ENCODE data around the gene B4GALNT2. TPM values are rescaled to one million over a fixed set of nuclear protein-coding genes. Genes with fewer than 3 reads are reported as not detected.

B4GALNT2 gene
- total RNA-seq, 1 donor from 2014 or later, result 1.2 TPM

DNA sequence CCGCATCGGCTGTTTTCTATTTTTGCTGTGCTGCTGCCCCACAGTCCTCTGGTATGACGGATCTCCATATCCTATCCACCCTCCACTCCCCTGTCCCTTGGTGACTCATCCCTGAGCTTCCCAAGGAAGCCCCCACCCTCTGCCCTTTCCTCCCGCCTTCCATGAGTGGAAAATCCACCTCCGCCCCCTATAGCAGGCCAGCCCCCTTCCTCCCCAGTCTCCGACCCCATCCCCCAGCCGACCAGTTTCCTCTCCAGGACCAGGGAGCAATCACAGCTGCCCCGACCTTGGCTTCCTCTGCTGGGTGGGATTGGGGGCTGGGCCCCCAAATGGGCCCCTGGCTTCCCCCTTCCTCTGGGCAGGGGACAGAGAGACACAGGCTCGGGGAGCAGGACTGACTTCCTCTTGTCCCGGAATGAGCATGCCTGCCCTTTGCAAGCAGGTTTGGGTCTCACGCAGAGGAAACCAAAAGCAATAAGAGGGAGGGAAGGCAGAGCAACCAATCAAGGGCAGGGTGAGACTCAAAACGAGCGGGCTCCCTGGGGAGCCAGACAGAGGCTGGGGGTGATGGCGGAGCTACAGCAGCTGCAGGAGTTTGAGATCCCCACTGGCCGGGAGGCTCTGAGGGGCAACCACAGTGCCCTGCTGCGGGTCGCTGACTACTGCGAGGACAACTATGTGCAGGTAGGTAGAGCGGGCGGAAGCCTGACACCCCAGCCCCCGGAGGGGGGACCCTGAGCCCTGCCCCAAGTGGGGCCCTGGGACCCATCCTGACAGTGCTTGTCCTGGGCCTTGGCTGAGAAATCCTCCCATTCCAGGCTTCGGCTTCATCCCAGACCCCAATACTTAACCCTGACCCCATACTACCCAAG, 77.8 kb downstream of the B4GALNT2 start, which contains the start of the genes ABI3 and GNGT2:
Gene ABI3 (plus strand): TSS at position 550 of the 872 bp plus-strand sequence. CDS start 18 bp downstream, at position 568.
Gene GNGT2 (minus strand): TSS at position 417 of the 872 bp plus-strand sequence. CDS start 3,152 bp downstream, outside the sequence.
- peak; percentile 58 for DNase-seq (ENCODE audit: low spot score)

DNA sequence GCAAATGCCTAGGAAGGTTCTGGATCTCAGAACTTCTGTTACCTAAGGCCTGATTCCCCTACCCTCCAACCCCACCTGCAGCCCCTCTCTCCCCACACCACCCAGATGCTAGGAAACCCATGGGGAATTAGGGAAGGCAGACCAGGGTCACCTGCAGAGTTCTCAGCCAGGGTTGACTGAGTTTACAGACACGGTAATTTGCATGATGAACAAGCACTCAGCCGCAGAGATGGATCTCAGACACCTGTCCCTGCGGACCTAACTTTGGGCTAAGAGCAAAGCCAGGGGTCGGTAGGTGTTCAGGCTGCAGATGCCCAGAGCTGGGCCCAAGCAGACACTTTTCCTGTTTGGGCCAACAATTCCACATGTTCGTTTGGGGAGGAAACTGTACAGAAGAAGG, 80.8 kb downstream of the B4GALNT2 start:
- no peak for DNase-seq (ENCODE audit: low spot score)

DNA sequence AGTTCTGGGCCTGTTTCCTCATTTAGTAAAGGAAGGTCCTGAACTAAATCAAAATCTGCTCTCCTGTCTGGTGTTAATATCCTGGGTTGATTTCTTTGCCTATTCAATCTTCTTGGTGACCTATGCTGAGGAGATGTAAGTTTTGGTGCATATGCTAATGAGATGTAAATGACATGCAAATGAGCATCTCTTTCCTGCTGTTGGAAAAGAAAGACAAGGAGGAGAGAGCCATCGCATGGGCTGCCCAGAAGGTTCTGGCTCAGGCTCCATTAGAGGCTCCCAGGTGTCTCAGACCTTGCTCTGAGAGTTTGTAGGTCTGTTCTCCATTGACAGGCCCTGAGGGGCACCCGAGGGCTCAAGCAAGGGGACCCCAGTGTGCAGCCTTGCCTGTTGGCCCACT, 81.3 kb downstream of the B4GALNT2 start:
- no peak for DNase-seq (ENCODE audit: low spot score)

DNA sequence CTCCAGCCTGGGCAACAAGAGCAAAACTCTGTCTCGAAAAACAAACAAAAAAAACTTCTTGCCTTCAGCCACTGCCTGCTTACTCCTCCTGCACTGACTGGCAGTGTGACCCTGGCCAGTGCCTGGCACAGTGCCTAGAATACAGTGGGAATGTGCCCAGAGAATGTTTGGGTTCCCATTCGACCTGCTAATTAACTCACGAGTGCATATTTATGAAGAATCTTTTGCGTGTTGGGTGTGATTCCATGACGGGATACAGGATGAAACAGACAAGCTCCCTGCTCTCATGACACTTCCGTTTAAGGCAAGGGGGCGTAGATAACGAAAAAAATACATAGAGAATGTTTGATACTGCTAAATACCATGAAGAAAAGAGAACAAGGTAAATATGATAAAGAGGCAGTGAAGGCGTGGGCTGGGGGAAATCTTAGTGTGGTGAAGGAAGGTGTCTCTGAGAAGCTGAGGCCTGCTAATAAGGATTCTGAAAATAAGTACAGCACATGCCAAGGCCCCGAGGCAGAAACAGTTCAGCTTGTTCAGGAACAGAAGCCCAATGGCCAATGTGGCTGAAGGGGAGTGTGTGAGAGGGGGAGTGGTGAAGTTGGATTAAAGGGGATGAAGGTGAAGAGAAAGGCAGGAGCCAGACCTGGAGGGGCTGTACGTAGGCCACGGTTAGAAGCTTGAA, 82.2 kb downstream of the B4GALNT2 start:
- no peak for DNase-seq (ENCODE audit: low spot score)

DNA sequence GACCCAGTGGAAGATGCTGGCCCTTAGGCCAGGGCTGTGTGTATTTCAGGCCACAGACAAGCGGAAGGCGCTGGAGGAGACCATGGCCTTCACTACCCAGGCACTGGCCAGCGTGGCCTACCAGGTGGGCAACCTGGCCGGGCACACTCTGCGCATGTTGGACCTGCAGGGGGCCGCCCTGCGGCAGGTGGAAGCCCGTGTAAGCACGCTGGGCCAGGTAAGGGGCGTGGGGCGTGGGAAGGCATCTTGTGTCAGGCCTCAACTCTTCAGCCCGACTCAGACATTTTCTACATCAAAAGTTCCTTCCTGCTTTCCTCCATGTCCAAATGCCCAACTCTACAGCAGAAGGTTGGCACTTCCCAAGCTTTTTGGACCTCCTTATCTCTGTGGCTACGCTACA, 83.9 kb downstream of the B4GALNT2 start:
- DNase-seq (ENCODE audit: low spot score), result no peak

DNA sequence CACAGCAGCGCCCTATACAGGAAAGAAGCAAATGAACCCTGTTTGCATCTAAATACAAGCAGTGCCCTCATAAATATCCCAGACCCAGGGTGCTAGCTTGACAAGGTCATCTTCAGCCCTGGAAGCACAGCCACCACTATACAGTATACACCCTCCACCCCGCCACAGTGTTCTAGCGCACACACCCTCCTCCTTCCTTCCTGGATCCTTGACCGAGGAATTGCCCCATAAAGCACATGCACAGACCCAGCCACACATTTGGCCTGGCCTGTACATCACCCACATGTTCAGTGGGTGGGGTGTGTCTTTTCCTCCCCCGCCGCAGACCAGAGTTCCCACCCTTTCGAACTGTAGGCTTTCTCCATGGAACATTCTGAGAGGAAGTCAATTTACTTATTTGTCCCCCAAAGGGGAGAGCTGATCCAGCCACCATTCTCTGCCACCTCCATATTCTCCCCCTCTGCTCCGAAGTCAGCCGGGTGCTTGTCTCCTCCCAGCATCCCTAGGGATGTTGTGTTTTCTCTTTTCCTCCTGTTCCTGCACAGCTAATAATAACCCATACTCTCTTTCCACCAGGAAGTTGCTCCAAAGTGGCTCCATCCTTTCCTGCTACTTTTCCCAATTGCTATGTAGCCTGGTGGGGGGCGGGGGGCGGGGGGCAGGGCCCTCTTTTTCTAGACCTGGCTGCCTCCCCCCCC, 84.5 kb downstream of the B4GALNT2 start:
- no peak for DNase-seq (ENCODE audit: low spot score)

DNA sequence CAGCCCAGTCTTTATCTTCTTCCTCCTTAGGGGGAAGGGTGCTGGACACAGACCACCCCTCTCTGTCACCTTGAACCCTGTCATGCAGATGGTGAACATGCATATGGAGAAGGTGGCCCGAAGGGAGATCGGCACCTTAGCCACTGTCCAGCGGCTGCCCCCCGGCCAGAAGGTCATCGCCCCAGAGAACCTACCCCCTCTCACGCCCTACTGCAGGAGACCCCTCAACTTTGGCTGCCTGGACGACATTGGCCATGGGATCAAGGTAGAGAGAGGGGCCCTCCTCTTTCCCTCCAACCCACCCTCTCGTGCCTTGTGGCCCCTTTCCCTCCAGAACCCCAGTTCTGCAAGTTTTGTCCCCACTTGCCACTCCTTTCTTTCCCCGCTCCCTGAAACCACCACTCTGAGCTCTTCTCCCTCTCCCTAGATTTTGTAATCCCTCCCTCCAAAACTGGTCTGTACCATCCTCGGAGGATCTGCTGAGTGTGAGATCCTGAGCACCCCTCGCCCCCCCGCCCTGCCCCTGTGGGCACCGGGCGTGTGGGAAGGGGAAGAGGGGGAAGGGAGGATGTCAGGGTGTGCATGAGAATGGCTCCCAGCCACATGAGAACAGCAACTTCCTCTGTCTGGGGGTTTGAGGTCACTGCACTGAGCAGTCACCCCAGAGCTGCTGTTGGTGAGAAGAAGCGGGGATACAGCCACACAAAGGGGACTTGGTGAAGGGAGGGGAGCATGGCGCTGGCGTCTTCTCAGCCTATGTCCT, 85.3 kb downstream of the B4GALNT2 start:
- peak; percentile 41 for DNase-seq (ENCODE audit: low spot score)

DNA sequence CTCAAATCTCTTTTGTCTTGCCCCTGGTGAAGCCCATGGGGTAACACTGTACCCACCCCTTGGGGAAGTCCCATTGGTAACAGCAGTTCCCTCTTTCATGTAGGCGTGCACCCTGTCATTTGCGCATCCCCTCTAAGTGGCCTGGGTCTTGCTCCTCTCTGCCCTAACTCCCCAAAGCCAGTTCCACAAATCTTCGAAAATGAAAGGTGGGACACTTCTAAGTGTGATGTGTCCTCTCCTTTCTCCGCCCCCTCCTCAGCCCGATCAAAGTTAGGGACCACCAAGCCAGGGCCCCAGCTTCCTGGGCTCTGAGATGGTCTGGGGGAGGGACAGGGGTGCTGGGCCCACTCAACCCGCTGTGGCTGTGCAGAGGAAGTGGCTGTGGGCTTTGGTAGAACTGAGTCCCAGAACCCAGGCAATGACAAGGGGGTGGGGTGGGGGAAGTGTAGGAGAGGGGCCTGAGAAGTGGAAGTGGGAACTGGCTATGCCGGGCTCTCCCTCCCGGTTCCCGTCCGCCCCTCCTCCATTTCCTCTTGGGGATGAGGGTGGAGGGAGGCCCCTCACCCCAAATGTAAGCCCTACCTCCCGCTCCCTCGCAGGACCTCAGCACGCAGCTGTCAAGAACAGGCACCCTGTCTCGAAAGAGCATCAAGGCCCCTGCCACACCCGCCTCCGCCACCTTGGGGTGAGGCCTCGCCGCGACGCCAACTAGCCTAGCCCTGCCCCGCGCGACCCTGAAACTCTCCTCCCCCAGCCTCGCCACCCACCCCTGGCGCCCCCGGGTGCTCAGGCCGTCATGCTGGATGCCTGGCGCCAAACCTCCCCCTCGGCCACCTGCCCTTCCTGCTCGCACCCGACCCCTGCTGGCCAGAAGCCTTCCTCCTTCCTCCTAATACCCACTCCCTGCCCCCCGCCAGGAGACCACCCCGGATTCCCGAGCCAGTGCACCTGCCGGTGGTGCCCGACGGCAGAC, 86.7 kb downstream of the B4GALNT2 start:
- no peak for DNase-seq (ENCODE audit: low spot score)

DNA sequence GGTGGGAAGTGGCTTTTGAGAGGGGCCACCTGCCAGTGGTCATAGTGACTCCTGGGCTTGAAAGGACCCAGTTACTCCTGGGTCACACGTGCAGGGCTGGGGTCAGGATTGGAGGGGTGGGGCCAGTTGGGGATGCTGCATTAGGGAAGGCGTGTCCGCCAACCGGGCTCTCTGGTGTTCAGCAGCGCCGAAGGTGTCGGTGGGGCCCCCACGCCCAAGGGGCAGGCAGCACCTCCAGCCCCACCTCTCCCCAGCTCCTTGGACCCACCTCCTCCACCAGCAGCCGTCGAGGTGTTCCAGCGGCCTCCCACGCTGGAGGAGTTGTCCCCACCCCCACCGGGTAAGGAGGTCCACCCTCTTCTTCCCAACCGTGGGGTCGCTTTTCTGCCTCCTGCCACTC, 87.4 kb downstream of the B4GALNT2 start:
- DNase-seq (ENCODE audit: low spot score), result no peak

DNA sequence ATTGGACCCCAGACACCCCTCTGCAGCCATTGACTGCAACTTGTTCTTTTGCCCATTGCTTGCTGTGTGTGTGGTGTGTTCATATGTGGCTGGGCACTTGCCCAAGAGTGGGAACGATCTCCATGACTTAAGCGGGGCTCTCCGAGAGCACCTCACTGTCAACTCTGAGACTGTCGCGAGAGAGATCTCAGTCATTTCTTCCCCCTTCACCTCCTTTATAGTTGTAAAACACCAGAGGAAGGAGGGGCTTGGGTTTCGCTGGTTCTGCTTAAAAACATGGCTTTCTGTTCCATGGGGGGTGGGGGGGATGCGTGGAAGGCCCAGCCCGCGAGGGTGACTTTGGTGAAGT, 90.6 kb downstream of the B4GALNT2 start:
- no peak for DNase-seq (ENCODE audit: low spot score)

DNA sequence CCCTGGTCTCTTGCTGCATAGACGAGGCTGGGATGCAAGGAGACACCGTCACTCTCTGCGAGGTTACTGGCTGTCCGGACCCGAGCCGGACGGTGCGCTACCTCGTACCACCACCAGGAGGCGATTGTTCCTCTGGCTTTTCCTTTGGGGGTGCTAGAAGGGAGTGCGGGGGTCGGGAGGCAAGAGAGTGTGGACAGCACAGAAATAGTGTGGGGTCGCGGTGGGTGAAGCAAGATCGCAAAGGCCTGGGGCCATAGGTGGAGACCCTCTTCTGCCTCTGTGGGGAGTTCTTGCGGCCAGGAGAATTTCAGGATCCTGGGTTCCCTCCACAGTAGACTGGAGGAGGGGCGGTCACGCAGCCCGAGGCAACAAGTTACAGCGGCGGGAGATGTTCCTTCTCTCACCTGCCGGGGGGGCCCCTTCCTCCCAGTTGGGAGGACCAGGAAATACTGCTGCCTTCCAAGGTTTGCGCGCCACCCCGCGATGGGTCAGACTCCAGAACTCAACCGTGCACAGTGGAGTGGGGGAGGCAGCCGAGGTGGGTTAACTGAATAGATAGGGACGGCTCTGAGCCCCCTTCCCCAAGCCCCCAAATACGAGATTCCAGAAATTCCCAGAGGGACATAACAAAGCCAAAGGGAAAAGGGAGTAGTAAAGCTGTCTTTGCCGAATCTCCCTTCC, 91.1 kb downstream of the B4GALNT2 start:
- DNase-seq (ENCODE audit: low spot score), result peak; percentile 31

DNA sequence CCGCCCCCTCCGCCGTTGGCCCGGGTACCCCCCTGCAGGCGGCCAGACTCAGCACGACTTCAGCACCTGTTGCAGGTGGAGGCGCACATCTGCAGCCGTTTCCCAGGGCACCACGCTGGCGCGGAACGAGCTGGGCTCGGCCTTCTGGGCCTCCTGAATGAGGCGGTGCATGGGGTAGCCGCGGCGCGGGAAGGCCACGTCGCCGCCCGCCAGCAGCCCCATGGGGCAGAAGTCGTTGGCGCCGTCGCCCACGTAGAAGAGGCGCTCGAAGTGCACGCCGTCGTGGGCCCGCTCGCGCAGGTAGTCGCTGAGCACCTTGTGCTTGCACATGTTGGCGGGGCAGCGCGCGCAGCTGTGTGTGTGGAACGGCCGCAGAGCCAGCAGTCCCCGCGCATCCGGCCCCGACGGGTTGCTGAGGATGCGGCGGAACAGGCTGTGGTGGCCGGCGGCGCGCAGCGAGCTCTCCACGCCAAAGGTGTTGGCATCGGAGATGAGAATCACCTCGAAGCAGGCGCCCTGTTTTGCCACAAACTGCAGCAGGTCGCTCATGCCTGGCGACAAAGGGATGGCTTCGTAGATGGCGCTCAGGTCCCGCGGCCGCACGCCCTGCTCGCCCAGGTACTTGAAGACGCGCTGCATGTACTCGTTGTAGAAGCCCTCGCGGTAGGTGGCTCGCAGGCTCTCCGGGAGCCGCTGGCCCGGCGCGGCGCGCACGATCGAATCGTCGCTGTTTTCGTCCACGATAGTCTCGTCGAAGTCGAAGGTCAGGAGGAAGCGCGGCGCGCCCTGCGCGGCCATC, 91.8 kb downstream of the B4GALNT2 start:
- DNase-seq (ENCODE audit: low spot score), result no peak

DNA sequence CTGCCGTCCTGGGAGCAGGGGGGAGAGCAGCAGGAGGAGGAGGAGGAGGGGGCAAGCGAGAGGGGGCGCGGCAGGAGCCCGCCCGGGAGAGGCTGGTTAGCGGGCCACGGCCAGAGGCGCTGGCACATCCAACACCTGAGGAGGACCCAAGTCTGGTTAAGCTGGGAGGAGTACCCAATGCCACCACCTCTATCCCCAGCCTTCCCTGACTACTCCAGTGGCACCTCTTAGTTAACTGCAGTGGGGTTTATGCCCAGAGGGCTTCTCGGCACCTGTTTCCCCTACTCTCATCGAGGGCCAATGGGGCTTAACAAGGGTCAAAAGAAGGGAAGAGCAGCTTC, 92.4 kb downstream of the B4GALNT2 start:
- DNase-seq (ENCODE audit: low spot score), result no peak

DNA sequence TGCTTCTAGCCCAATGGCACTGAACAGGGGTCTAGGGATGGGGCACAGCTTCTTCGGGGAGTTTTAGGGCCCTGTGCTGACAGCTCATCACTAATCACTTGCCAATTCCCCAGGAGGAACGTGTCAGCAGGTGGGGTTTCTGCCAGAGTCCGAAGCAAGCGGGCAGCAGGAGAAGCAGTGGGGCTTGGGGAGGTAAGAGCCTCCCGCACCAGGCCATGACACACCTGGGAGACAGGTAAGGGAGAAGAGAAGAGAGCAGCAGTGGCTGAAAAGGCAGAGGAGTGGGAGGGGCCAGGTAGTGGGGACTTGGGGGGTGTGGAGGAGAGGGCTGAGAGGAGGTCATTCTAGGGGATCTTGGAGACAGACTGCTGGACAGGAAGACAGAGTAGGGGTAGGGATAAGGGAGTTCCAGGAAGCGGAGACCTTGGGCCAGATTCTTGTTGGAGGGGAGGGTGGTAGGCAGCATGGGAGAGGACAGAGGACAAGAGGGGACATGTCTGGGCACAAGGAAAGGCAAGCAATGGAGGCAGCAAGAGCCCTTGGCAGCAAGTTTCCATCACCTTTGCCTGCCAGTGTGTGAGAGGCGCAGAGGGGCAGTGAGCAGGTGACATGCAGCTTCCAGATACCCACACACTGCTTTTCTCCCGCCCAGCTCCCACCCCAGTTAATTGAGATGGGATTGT, 93.1 kb downstream of the B4GALNT2 start:
- DNase-seq (ENCODE audit: low spot score), result no peak
